KOPT-K1 (cell line): ENCODE data around the gene IFITM1.
"Not testable (repeated sequence)": the region's sequence is repeated elsewhere in the genome, so short reads cannot be mapped to it uniquely, and the experiment has no call there.

Source experiments
- H3K27ac ChIP-seq: fragments of 200-600 bp; sonication (generic); 2 replicates; pipeline ENCODE4 v1.5.1; 2016; ENCODE audit warnings: antibody characterized with exemption, mild to moderate bottlenecking, low read depth, low read length; ENCODE audit not compliant: poor library complexity, severe bottlenecking
- H3K36me3 ChIP-seq: fragments of 200-600 bp; sonication (generic); 2 replicates; pipeline ENCODE4 v1.5.1; 2017; ENCODE audit warnings: antibody characterized with exemption, mild to moderate bottlenecking, low read length, moderate library complexity; ENCODE audit not compliant: insufficient read depth
- H3K9me3 ChIP-seq: fragments of 200-600 bp; sonication (generic); 2 replicates; pipeline ENCODE4 v1.5.1; 2017; ENCODE audit warnings: antibody characterized with exemption, low read length, mild to moderate bottlenecking; ENCODE audit not compliant: insufficient read depth, poor library complexity, severe bottlenecking

IFITM1 gene

GRCh38 chr11:308740-309665 is 4.8 kb upstream of the IFITM1 start:
- not testable (repeated sequence) for H3K9me3 ChIP-seq, H3K36me3 ChIP-seq
- H3K27ac ChIP-seq = peak overlapping the region; percentile 30

GRCh38 chr11:309979-310572 is 3.8 kb upstream of the IFITM1 start:
- not testable (repeated sequence) for H3K36me3 ChIP-seq, H3K9me3 ChIP-seq
- peak overlapping the region; percentile 37 for H3K27ac ChIP-seq

- not testable (repeated sequence) for H3K9me3 ChIP-seq
- peak overlapping the region; percentile 99 for H3K27ac ChIP-seq
- peaks cover 11% of the 10 kb centered on the region; the same call in 1 of the 2 replicates for H3K36me3 ChIP-seq
These were observed 2.7 kb upstream of the IFITM1 start for GRCh38 chr11:311013-311748.

- Histone ChIP-seq H3K9me3 (no peaks in the 10 kb centered on the region), H3K27ac (peak overlapping the region; percentile 99), H3K36me3 (peaks cover 16% of the 10 kb centered on the region)
These were observed 1.6 kb upstream of the IFITM1 start for GRCh38 chr11:312092-312816.

- peak overlapping the region; percentile 99 for H3K27ac ChIP-seq
- no peaks in the 10 kb centered on the region for H3K9me3 ChIP-seq
- H3K36me3 ChIP-seq = peaks cover 16% of the 10 kb centered on the region
These were observed 495 bp upstream of the IFITM1 start for GRCh38 chr11:313304-313786.

- H3K27ac ChIP-seq = peak overlapping the region; percentile 99
- peaks cover 16% of the 10 kb centered on the region for H3K36me3 ChIP-seq
- not testable (repeated sequence) for H3K9me3 ChIP-seq
These were observed 675 bp downstream of the IFITM1 start for GRCh38 chr11:314554-314875.

- H3K9me3 ChIP-seq = no peaks in the 10 kb centered on the region
- H3K27ac ChIP-seq = peak overlapping the region; percentile 99
- H3K36me3 ChIP-seq = peaks cover 16% of the 10 kb centered on the region
These were observed 1.2 kb downstream of the IFITM1 start for GRCh38 chr11:315051-315481.

GRCh38 chr11:315516-315994 is 1.7 kb downstream of the IFITM1 start:
- Histone ChIP-seq H3K9me3 (no peaks in the 10 kb centered on the region), H3K36me3 (peaks cover 16% of the 10 kb centered on the region), H3K27ac (peak overlapping the region; percentile 99)

- H3K9me3 ChIP-seq = no peaks in the 10 kb centered on the region
- H3K36me3 ChIP-seq = peaks cover 16% of the 10 kb centered on the region
- H3K27ac ChIP-seq = peak overlapping the region; percentile 99
These were observed 2.3 kb downstream of the IFITM1 start for GRCh38 chr11:316031-316701.

GRCh38 chr11:316891-317301 is 3.1 kb downstream of the IFITM1 start:
- peaks cover 16% of the 10 kb centered on the region for H3K36me3 ChIP-seq
- no peaks in the 10 kb centered on the region for H3K9me3 ChIP-seq
- H3K27ac ChIP-seq = peak overlapping the region; percentile 99

- peak overlapping the region; percentile 99 for H3K27ac ChIP-seq
- H3K36me3 ChIP-seq = peaks cover 16% of the 10 kb centered on the region
- not testable (repeated sequence) for H3K9me3 ChIP-seq
These were observed 4.0 kb downstream of the IFITM1 start for GRCh38 chr11:317668-318404.

GRCh38 chr11:318405-319120 is 4.7 kb downstream of the IFITM1 start:
- Histone ChIP-seq H3K36me3 (peaks cover 16% of the 10 kb centered on the region), H3K27ac (peak overlapping the region; percentile 58)
- not testable (repeated sequence) for H3K9me3 ChIP-seq
